Breast epithelium (tissue), 4 donors: ENCODE measurements around the gene CADPS. TPM values are rescaled to one million over a fixed set of nuclear protein-coding genes. Genes with fewer than 3 reads are reported as not detected.

ENCODE experiments used
- DNase-seq, 2 donors: peaks; one replicate each; pipeline ENCODE4 v3.0.0-alpha.2; 2019; ENCODE audit warnings: low spot score in 2 of 2
- H3K27ac ChIP-seq, 2 donors: fragments of 200-600 bp; sonication (generic) in 1 of 2; one replicate each; pipeline ENCODE4 v1.5.1; 2016 to 2019; ENCODE audit warnings: mild to moderate bottlenecking in 1 of 2
- H3K27me3 ChIP-seq, 2 donors: fragments of 200-600 bp; sonication (generic) in 1 of 2; one replicate each; pipeline versions ENCODE4 v1.5.1 to v1.6.0; 2017 to 2019; ENCODE audit warnings: control low read depth in 1 of 2, mild to moderate bottlenecking in 1 of 2
- H3K36me3 ChIP-seq: fragments of 200-600 bp; one replicate; pipeline ENCODE4 v1.5.1; 2019
- H3K4me1 ChIP-seq, 2 donors: fragments of 200-600 bp; sonication (generic); one replicate each; pipeline ENCODE4 v1.5.1; 2016 to 2019; ENCODE audit warnings: control low read depth in 1 of 2
- H3K4me3 ChIP-seq, 3 donors: fragments of 200-600 bp; sonication (generic); 1 replicate in 2 of 3; 2 replicates in 1 of 3; pipeline ENCODE4 v1.5.1; 2016 to 2019; ENCODE audit warnings: mild to moderate bottlenecking in 3 of 3, moderate library complexity in 2 of 3
- H3K9me3 ChIP-seq, 2 donors: fragments of 200-600 bp; sonication (generic) in 1 of 2; one replicate each; pipeline ENCODE4 v1.5.1; 2016 to 2019; ENCODE audit warnings: control low read depth in 1 of 2
- CTCF ChIP-seq, 3 donors: fragments of 450-650 bp; IDR thresholded peaks; one replicate each; pipeline ENCODE4 v1.5.1; 2016 to 2017; ENCODE audit warnings: antibody characterized with exemption in 3 of 3, mild to moderate bottlenecking in 3 of 3, moderate library complexity in 3 of 3
- POLR2A ChIP-seq: fragments of 450-650 bp; IDR thresholded peaks from one replicate; pipeline ENCODE4 v1.6.1; 2016; ENCODE audit warnings: antibody characterized with exemption, mild to moderate bottlenecking, moderate library complexity
- POLR2AphosphoS5 ChIP-seq, 3 donors: sonication (generic); formaldehyde crosslinking; IDR thresholded peaks; one replicate each; pipeline ENCODE4 v1.6.1; 2017; ENCODE audit warnings: antibody characterized with exemption in 3 of 3
- intact Hi-C: fragments of 100-400 bp; cut with DNase I; formaldehyde crosslinking; loops from one replicate; pipeline ENCODE4 v1.15.1; 2023; ENCODE audit warnings: low total_unique reads
- total RNA-seq, 3 donors: library from RNA; depleted of rRNA; stranded (reverse); fragments of >200 nt; gene quantifications; one replicate each; pipeline ENCODE4 v1.1.0, GENCODE V29; 2016

CADPS gene
- total RNA-seq, 3 donors from 2014 or later = under 0.01 to 45.8 (median 0.15) TPM

- Histone ChIP-seq H3K4me1 (no peaks in the 10 kb centered on the region), H3K36me3 (no peaks in the 10 kb centered on the region), H3K9me3 (no peaks in the 10 kb centered on the region), H3K4me3 (no peak overlapping the region), H3K27me3 (no peaks in the 10 kb centered on the region), H3K27ac (no peak overlapping the region)
- no peak for DNase-seq
- no peak for TF ChIP-seq POLR2AphosphoS5 (IDR thresholded peaks at IDR 0.05)
- intact Hi-C loops = no loop called here
Observed at GRCh38 chr3:62557983-62558382, 317.2 kb downstream of the CADPS start.

GRCh38 chr3:62557450-62557849 lies 317.8 kb downstream of the CADPS start:
- no peaks in the 10 kb centered on the region for H3K9me3 ChIP-seq
- intact Hi-C loops = no loop called here
- H3K4me3 ChIP-seq = no peak overlapping the region

GRCh38 chr3:62556121-62556815 lies 318.9 kb downstream of the CADPS start:
- TF ChIP-seq POLR2AphosphoS5 (IDR thresholded peaks at IDR 0.05) (no peak), CTCF (IDR thresholded peaks at IDR 0.05) (no peak), POLR2A (no peak)
- intact Hi-C loops = no loop called here
- no peaks in the 10 kb centered on the region for H3K27me3 ChIP-seq

More at GRCh38 chr3:62557450-62557849, 317.8 kb downstream of the CADPS start:
- no peak for TF ChIP-seq CTCF (IDR thresholded peaks at IDR 0.05)
- TF ChIP-seq POLR2AphosphoS5 (IDR thresholded peaks at IDR 0.05) = no peak
- no peak for TF ChIP-seq POLR2A
- Histone ChIP-seq H3K4me1 (no peaks in the 10 kb centered on the region), H3K27ac (no peak overlapping the region), H3K36me3 (no peaks in the 10 kb centered on the region), H3K27me3 (no peaks in the 10 kb centered on the region)
- DNase-seq = no peak

GRCh38 chr3:62554264-62554799 lies 320.9 kb downstream of the CADPS start:
- H3K36me3 ChIP-seq = no peaks in the 10 kb centered on the region
- intact Hi-C loops = no loop called here
- no peak for DNase-seq

More at GRCh38 chr3:62556121-62556815, 318.9 kb downstream of the CADPS start:
- no peak overlapping the region for H3K27ac ChIP-seq
- no peak for DNase-seq
- no peaks in the 10 kb centered on the region for H3K9me3 ChIP-seq
- H3K4me3 ChIP-seq = no peak overlapping the region
- H3K36me3 ChIP-seq = no peaks in the 10 kb centered on the region
- no peaks in the 10 kb centered on the region for H3K4me1 ChIP-seq

GRCh38 chr3:62553811-62554210 lies 321.4 kb downstream of the CADPS start:
- no peaks in the 10 kb centered on the region for H3K36me3 ChIP-seq
- no peak for DNase-seq
- H3K4me1 ChIP-seq = no peaks in the 10 kb centered on the region
- no peak overlapping the region for H3K27ac ChIP-seq
- H3K4me3 ChIP-seq = no peak overlapping the region
- no peaks in the 10 kb centered on the region for H3K27me3 ChIP-seq
- intact Hi-C loops = no loop called here
- no peak for TF ChIP-seq POLR2A
- no peak for TF ChIP-seq POLR2AphosphoS5 (IDR thresholded peaks at IDR 0.05)
- TF ChIP-seq CTCF (IDR thresholded peaks at IDR 0.05) = no peak
- H3K9me3 ChIP-seq = no peaks in the 10 kb centered on the region

More at GRCh38 chr3:62554264-62554799, 320.9 kb downstream of the CADPS start:
- H3K4me3 ChIP-seq = no peak overlapping the region
- TF ChIP-seq CTCF (IDR thresholded peaks at IDR 0.05) = no peak
- no peak for TF ChIP-seq POLR2AphosphoS5 (IDR thresholded peaks at IDR 0.05)
- no peak for TF ChIP-seq POLR2A
- H3K4me1 ChIP-seq = no peaks in the 10 kb centered on the region
- H3K27ac ChIP-seq = no peak overlapping the region
- H3K27me3 ChIP-seq = no peaks in the 10 kb centered on the region
- no peaks in the 10 kb centered on the region for H3K9me3 ChIP-seq
